Measurements from ENCODE around the gene CYB5RL. TPM values are rescaled to one million over a fixed set of nuclear protein-coding genes. Genes with fewer than 3 reads are reported as not detected.
A peak's percentile ranks its signal among the peaks of the same experiment; 100 is the strongest.
"Not testable (repeated sequence)": the region's sequence is repeated elsewhere in the genome, so short reads cannot be mapped to it uniquely, and the experiment has no call there.

CYB5RL gene
- total and polyA plus RNA-seq, 2 donors from 2014 or later = 3.9 to 8.1 TPM

- intact Hi-C loops (cut with DNase I) = no loop called here
- Histone ChIP-seq H3K4me3 (ENCODE audit: low read length in 3 of 3) (no peak overlapping the region), H3K4me1 (ENCODE audit: control insufficient read depth in 2 of 3, insufficient read depth in 2 of 3, low read depth in 1 of 3, low read length in 3 of 3) (peaks cover 0 to 11% (median 7%) of the 10 kb centered on the region in 3 donors), H3K27me3 (ENCODE audit: control insufficient read depth, insufficient read depth, low read length) (no peaks in the 10 kb centered on the region), H3K9me3 (ENCODE audit: control insufficient read depth in 2 of 3, insufficient read depth in 1 of 3, low read length in 3 of 3) (no peaks in the 10 kb centered on the region), H3K9ac (ENCODE audit: low read length in 3 of 3) (no peak overlapping the region), H3K27ac (ENCODE audit: low read depth in 2 of 2, low read length in 2 of 2) (no peak overlapping the region), H3K36me3 (ENCODE audit: control insufficient read depth in 2 of 3, insufficient read depth in 3 of 3, low read length in 3 of 3) (no peaks in the 10 kb centered on the region)
- FAIRE-seq = no peak
- DNase-seq = peak in 1 of 5 donors; percentile 33
- TF ChIP-seq CTCF (IDR thresholded peaks at IDR 0.05; ENCODE audit: borderline replicate concordance, extremely low read depth, insufficient read depth) = no peak
Measured at GRCh38 chr1:54168206-54168965, 31.4 kb downstream of the CYB5RL start.

- Histone ChIP-seq H3K9ac (ENCODE audit: low read length in 3 of 3) (no peak overlapping the region), H3K9me3 (ENCODE audit: control insufficient read depth in 2 of 3, insufficient read depth in 1 of 3, low read length in 3 of 3) (no peaks in the 10 kb centered on the region), H3K36me3 (ENCODE audit: control insufficient read depth in 2 of 3, insufficient read depth in 3 of 3, low read length in 3 of 3) (no peaks in the 10 kb centered on the region), H3K27me3 (ENCODE audit: control insufficient read depth, insufficient read depth, low read length) (no peaks in the 10 kb centered on the region), H3K4me1 (ENCODE audit: control insufficient read depth in 2 of 3, insufficient read depth in 2 of 3, low read depth in 1 of 3, low read length in 3 of 3) (peaks cover 0 to 3% (median 2%) of the 10 kb centered on the region in 3 donors), H3K4me3 (ENCODE audit: low read length in 3 of 3) (no peak overlapping the region), H3K27ac (ENCODE audit: low read depth in 2 of 2, low read length in 2 of 2) (no peak overlapping the region)
- intact Hi-C loops (cut with DNase I) = no loop called here
- FAIRE-seq (no peak), DNase-seq (peak in 1 of 5 donors; percentile 51)
- TF ChIP-seq CTCF (IDR thresholded peaks at IDR 0.05; ENCODE audit: borderline replicate concordance, extremely low read depth, insufficient read depth) = no peak
Measured at GRCh38 chr1:54167422-54168139, 32.2 kb downstream of the CYB5RL start.

- H3K27ac ChIP-seq (ENCODE audit: low read depth in 2 of 2, low read length in 2 of 2); intact Hi-C loops (cut with DNase I); H3K27me3 ChIP-seq (ENCODE audit: control insufficient read depth, insufficient read depth, low read length); H3K4me1 ChIP-seq (ENCODE audit: control insufficient read depth in 2 of 3, insufficient read depth in 2 of 3, low read depth in 1 of 3, low read length in 3 of 3); DNase-seq; H3K9me3 ChIP-seq (ENCODE audit: control insufficient read depth in 2 of 3, insufficient read depth in 1 of 3, low read length in 3 of 3); H3K4me3 ChIP-seq (ENCODE audit: low read length in 3 of 3); FAIRE-seq; H3K9ac ChIP-seq (ENCODE audit: low read length in 3 of 3); H3K36me3 ChIP-seq (ENCODE audit: control insufficient read depth in 2 of 3, insufficient read depth in 3 of 3, low read length in 3 of 3): not testable (repeated sequence)
Measured at GRCh38 chr1:54166357-54166756, 33.5 kb downstream of the CYB5RL start.

- intact Hi-C loops (cut with DNase I) = no loop called here
Measured at GRCh38 chr1:54165146-54165545, 34.7 kb downstream of the CYB5RL start.

More at GRCh38 chr1:54165146-54165545, 34.7 kb downstream of the CYB5RL start:
- DNase-seq = peak in 1 of 5 donors; percentile 38
- Histone ChIP-seq H3K36me3 (ENCODE audit: control insufficient read depth in 2 of 3, insufficient read depth in 3 of 3, low read length in 3 of 3) (no peaks in the 10 kb centered on the region), H3K9ac (ENCODE audit: low read length in 3 of 3) (no peak overlapping the region), H3K9me3 (ENCODE audit: control insufficient read depth in 2 of 3, insufficient read depth in 1 of 3, low read length in 3 of 3) (no peaks in the 10 kb centered on the region), H3K4me3 (ENCODE audit: low read length in 3 of 3) (no peak overlapping the region), H3K27me3 (ENCODE audit: control insufficient read depth, insufficient read depth, low read length) (no peaks in the 10 kb centered on the region), H3K27ac (ENCODE audit: low read depth in 2 of 2, low read length in 2 of 2) (no peak overlapping the region), H3K4me1 (ENCODE audit: control insufficient read depth in 2 of 3, insufficient read depth in 2 of 3, low read depth in 1 of 3, low read length in 3 of 3) (no peaks in the 10 kb centered on the region)
- FAIRE-seq = no peak
- TF ChIP-seq CTCF (IDR thresholded peaks at IDR 0.05; ENCODE audit: borderline replicate concordance, extremely low read depth, insufficient read depth) = no peak

All from kidney (tissue), 14 donors.